B cell (primary cell): Measurements from ENCODE around the gene AKAP8. TPM values are rescaled to one million over a fixed set of nuclear protein-coding genes. Genes with fewer than 3 reads are reported as not detected.
A peak's percentile ranks its signal among the peaks of the same experiment; 100 is the strongest.

Experiments
- ATAC-seq: fragments of 200-7000 bp; cut with Tn5 transposase; one replicate; pipeline ENCODE4 v1.10.0; 2021; ENCODE audit warnings: low read depth, mild to moderate bottlenecking, moderate number of reproducible peaks, moderate library complexity
- CTCF ChIA-PET: fragments of 350-600 bp; sonication (Branson Sonifier 250); formaldehyde crosslinking; loops from one replicate; lab custom pipeline; 2021; ENCODE audit warnings: antibody characterized with exemption, inconsistent platforms; lab: Charles Lee
- POLR2A ChIA-PET: fragments of 350-600 bp; sonication (Branson Sonifier 250); formaldehyde crosslinking; loops from one replicate; lab custom pipeline; 2021; ENCODE audit warnings: antibody characterized with exemption; lab: Charles Lee
- DNase-seq: peaks from one replicate; pipeline ENCODE4 v3.0.0; 2013
- H2AFZ ChIP-seq: 2 replicates; pipeline ENCODE4 v1.6.1; 2012; ENCODE audit warnings: mild to moderate bottlenecking, low read depth, low read length; ENCODE audit not compliant: insufficient read depth, poor library complexity, severe bottlenecking
- H3K27ac ChIP-seq, 2 donors: 1 replicate in 1 of 2; 2 replicates in 1 of 2; pipeline ENCODE4 v1.5.1; 2012 to 2013; ENCODE audit warnings: low read length in 2 of 2, mild to moderate bottlenecking in 2 of 2, moderate library complexity in 1 of 2
- H3K27me3 ChIP-seq, 4 experiments: fragments of 200-600 bp in 1 of 4; sonication (generic) in 1 of 4; replicated peaks in 1 of 4; 1 replicate in 2 of 4; 2 replicates in 2 of 4; pipeline versions ENCODE4 v1.6.1 to v1.7.0; 2013 to 2016; ENCODE audit warnings: low read length in 3 of 4, mild to moderate bottlenecking in 2 of 4, mixed read lengths in 1 of 4, moderate library complexity in 1 of 4; ENCODE audit not compliant: insufficient read depth in 4 of 4, control insufficient read depth in 3 of 4; ENCODE audit errors: control extremely low read depth in 1 of 4
- H3K36me3 ChIP-seq, 2 experiments: replicated peaks in 1 of 2; 1 replicate in 1 of 2; 2 replicates in 1 of 2; pipeline versions ENCODE4 v1.6.1 to v1.7.1; 2013; ENCODE audit warnings: low read length in 1 of 2; ENCODE audit not compliant: insufficient read depth in 2 of 2, control insufficient read depth in 1 of 2; ENCODE audit errors: control extremely low read depth in 1 of 2, extremely low read depth in 1 of 2
- H3K4me1 ChIP-seq, 2 donors: fragments of 200-600 bp in 1 of 2; sonication (generic) in 1 of 2; 1 replicate in 1 of 2; 2 replicates in 1 of 2; pipeline versions ENCODE4 v1.5.1 to v1.6.1; 2013 to 2017; ENCODE audit warnings: low read length in 2 of 2; ENCODE audit not compliant: control insufficient read depth in 2 of 2, insufficient read depth in 2 of 2
- H3K4me2 ChIP-seq: replicated peaks from 2 replicates; pipeline ENCODE3; 2012; ENCODE audit warnings: mild to moderate bottlenecking, low read depth, low read length; ENCODE audit not compliant: poor library complexity, severe bottlenecking
- H3K4me3 ChIP-seq, 5 experiments: fragments of 200-600 bp in 1 of 5; sonication (generic) in 1 of 5; 1 replicate in 3 of 5; 2 replicates in 2 of 5; pipeline versions ENCODE4 v1.5.1 to v1.7.0; 2011 to 2016; ENCODE audit warnings: low read length in 4 of 5, mild to moderate bottlenecking in 4 of 5, low read depth in 2 of 5, control low read depth in 1 of 5, moderate library complexity in 1 of 5; ENCODE audit not compliant: insufficient read depth in 1 of 5; ENCODE audit errors: control extremely low read depth in 1 of 5, extremely low read depth in 1 of 5
- H3K79me2 ChIP-seq: fragments of 200-600 bp; sonication (generic); one replicate; pipeline ENCODE4 v1.6.0; 2016; ENCODE audit warnings: low read length; ENCODE audit not compliant: control insufficient read depth, insufficient read depth
- H3K9ac ChIP-seq: fragments of 200-600 bp; sonication (generic); 2 replicates; pipeline ENCODE4 v1.6.1; 2017; ENCODE audit warnings: mild to moderate bottlenecking, low read length, moderate library complexity
- H3K9me3 ChIP-seq, 3 donors: one replicate each; pipeline versions ENCODE4 v1.6.1 to v1.7.1; 2013; ENCODE audit warnings: low read length in 2 of 3; ENCODE audit not compliant: control insufficient read depth in 2 of 3, insufficient read depth in 1 of 3; ENCODE audit errors: control extremely low read depth in 1 of 3
- H4K20me1 ChIP-seq: 2 replicates; pipeline ENCODE4 v1.6.0; 2012; ENCODE audit warnings: mild to moderate bottlenecking, low read length; ENCODE audit not compliant: insufficient read depth, control insufficient read depth, poor library complexity, severe bottlenecking
- H3K27ac Mint-ChIP-seq: one replicate; pipeline ENCODE4 v1.8.0; 2021; ENCODE audit warnings: mixed read lengths
- H3K27me3 Mint-ChIP-seq: one replicate; pipeline ENCODE4 v1.8.0; 2021; ENCODE audit warnings: mixed read lengths
- H3K4me1 Mint-ChIP-seq: one replicate; pipeline ENCODE4 v1.8.0; 2021; ENCODE audit warnings: mixed read lengths
- H3K4me3 Mint-ChIP-seq: one replicate; pipeline ENCODE4 v1.8.0; 2021; ENCODE audit warnings: mixed read lengths
- H3K9me3 Mint-ChIP-seq: one replicate; pipeline ENCODE4 v1.8.0; 2022; ENCODE audit warnings: mixed read lengths; ENCODE audit not compliant: insufficient read depth
- EZH2 ChIP-seq: IDR thresholded peaks from 2 replicates; pipeline ENCODE4 v1.6.1; 2012; ENCODE audit warnings: borderline replicate concordance, low read depth, mild to moderate bottlenecking, moderate library complexity, low read length; ENCODE audit not compliant: insufficient read depth, poor library complexity, severe bottlenecking
- WGBS: methylation state at CpG from one replicate; pipeline ENCODE4 v1.1.5; 2013; ENCODE audit warnings: missing lambda C conversion rate; ENCODE audit not compliant: insufficient coverage; 5-methylcytosine and 5-hydroxymethylcytosine counted together
- intact Hi-C: fragments of 100-400 bp; cut with micrococcal nuclease; formaldehyde crosslinking; loops from one replicate; pipeline ENCODE4 v1.10.0; 2022
- polyA plus RNA-seq: library from polyadenylated mRNA; depleted of rRNA; stranded (reverse); fragments of >200 nt; gene quantifications from 2 replicates; pipeline ENCODE4 v1.2.3, GENCODE V29; 2012
- total RNA-seq, 2 donors: library from RNA; stranded (reverse); fragments of 120-200 nt in 1 of 2; gene quantifications; 1 replicate in 1 of 2; 2 replicates in 1 of 2; pipeline versions ENCODE4 v1.2.3 to v1.2.4, GENCODE V29; 2013 to 2022
- TF ChIP-seq, protein P1 (sequence below): fragments of 200-600 bp; IDR thresholded peaks from one replicate; pipeline ENCODE4 v1.8.0; 2022; ENCODE audit warnings: antibody characterized with exemption, mild to moderate bottlenecking

AKAP8 gene
- total and polyA plus RNA-seq, 2 donors (not counting 1 experiment from before 2014, with no cell fraction given), result 30.0 to 84.8 TPM

- Histone ChIP-seq H3K9me3 (no peaks in the 10 kb centered on the region), H3K36me3 (peaks cover 3 to 4% of the 10 kb centered on the region in 2 experiments), H4K20me1 (peaks cover 32% of the 10 kb centered on the region), H3K79me2 (peaks cover 39% of the 10 kb centered on the region), H2AFZ (no peak overlapping the region), H3K27ac (no peak overlapping the region), H3K27me3 (no peaks in the 10 kb centered on the region), H3K4me1 (peaks cover 24 to 25% of the 10 kb centered on the region in 2 donors), H3K9ac (no peak overlapping the region), H3K4me3 (no peak overlapping the region), H3K4me2 (no peak overlapping the region)
- TF ChIP-seq EZH2, result no peak
- TF ChIP-seq, protein P1, sequence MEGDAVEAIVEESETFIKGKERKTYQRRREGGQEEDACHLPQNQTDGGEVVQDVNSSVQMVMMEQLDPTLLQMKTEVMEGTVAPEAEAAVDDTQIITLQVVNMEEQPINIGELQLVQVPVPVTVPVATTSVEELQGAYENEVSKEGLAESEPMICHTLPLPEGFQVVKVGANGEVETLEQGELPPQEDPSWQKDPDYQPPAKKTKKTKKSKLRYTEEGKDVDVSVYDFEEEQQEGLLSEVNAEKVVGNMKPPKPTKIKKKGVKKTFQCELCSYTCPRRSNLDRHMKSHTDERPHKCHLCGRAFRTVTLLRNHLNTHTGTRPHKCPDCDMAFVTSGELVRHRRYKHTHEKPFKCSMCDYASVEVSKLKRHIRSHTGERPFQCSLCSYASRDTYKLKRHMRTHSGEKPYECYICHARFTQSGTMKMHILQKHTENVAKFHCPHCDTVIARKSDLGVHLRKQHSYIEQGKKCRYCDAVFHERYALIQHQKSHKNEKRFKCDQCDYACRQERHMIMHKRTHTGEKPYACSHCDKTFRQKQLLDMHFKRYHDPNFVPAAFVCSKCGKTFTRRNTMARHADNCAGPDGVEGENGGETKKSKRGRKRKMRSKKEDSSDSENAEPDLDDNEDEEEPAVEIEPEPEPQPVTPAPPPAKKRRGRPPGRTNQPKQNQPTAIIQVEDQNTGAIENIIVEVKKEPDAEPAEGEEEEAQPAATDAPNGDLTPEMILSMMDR, result no peak
- Mint-ChIP-seq H3K4me1 (peaks cover 34% of the 10 kb centered on the region), H3K4me3 (peak overlapping the region; percentile 97), H3K27me3 (no peaks in the 10 kb centered on the region), H3K27ac (peak overlapping the region; percentile 88), H3K9me3 (no peaks in the 10 kb centered on the region)
- POLR2A ChIA-PET, result no interaction called here
- intact Hi-C loops, result no loop called here
- ATAC-seq (no peak), DNase-seq (no peak)
- CTCF ChIA-PET, result no interaction called here
- WGBS, result 92% methylated on average over 2 of the region's 2 CpGs
Observed at GRCh38 chr19:15381429-15381828, 1.8 kb upstream of the AKAP8 start.

- no peaks in the 10 kb centered on the region for H3K9me3 ChIP-seq
- CTCF ChIA-PET, result interaction anchor here (0.5 to 3.2 kb wide), 8 partner anchors 13 to 177 kb away, joined by 3 to 27 read pairs (median 7); partner anchors contain the start of genes AKAP8L and BRD4
- POLR2A ChIA-PET, result interaction anchor here (0.5 to 2.9 kb wide), 13 partner anchors 21 to 1533 kb away, joined by 3 to 58 read pairs (median 4); partner anchors contain the start of genes AKAP8L and BRD4
- intact Hi-C loops, result loop anchor here (1.0 kb wide), 6 partner anchors 39 to 176 kb away; no protein-coding TSS in a partner anchor
- DNase-seq, result no peak
- 2% methylated on average over 51 of the region's 56 CpGs for WGBS
- H3K27ac ChIP-seq, result peak overlapping the region; percentile 18 to 81
- H3K4me2 ChIP-seq, result peak overlapping the region; percentile 95
- no peaks in the 10 kb centered on the region for H3K27me3 ChIP-seq
- H3K36me3 ChIP-seq, result peaks cover 0 to 1% of the 10 kb centered on the region in 2 experiments
- peaks cover 39% of the 10 kb centered on the region for H4K20me1 ChIP-seq
- peak overlapping the region; percentile 100 for H3K27ac Mint-ChIP-seq
- peaks cover 24 to 26% of the 10 kb centered on the region in 2 donors for H3K4me1 ChIP-seq
- H3K27me3 Mint-ChIP-seq, result no peaks in the 10 kb centered on the region
- H3K79me2 ChIP-seq, result peaks cover 47% of the 10 kb centered on the region
- H3K4me3 Mint-ChIP-seq, result peak overlapping the region; percentile 97
- no peaks in the 10 kb centered on the region for H3K9me3 Mint-ChIP-seq
- peak; percentile 29 for ATAC-seq
- peak overlapping the region; percentile 89 for H2AFZ ChIP-seq
- TF ChIP-seq, protein P1, result no peak
- TF ChIP-seq EZH2, result no peak
- H3K9ac ChIP-seq, result peak overlapping the region; percentile 78
- H3K4me3 ChIP-seq, result peak overlapping the region in 4 of 5 experiments; percentile 43 to 94 (median 68)
- peaks cover 37% of the 10 kb centered on the region for H3K4me1 Mint-ChIP-seq
Observed at GRCh38 chr19:15379999-15380647, 536 bp upstream of the AKAP8 start.
